GM19395 (cell line): ENCODE data around the gene KRT73.

Experiments
- ATAC-seq: cut with Tn5 transposase; IDR thresholded peaks from one replicate; pipeline ENCODE4 v1.9.1; 2021; ENCODE audit warnings: mild to moderate bottlenecking, moderate library complexity; ENCODE audit not compliant: unreplicated experiment

KRT73 gene

GRCh38 chr12:52627395-52628110 lies 9.2 kb upstream of the KRT73 start:
- no peak for ATAC-seq

- no peak for ATAC-seq
These were observed 4.0 kb upstream of the KRT73 start for GRCh38 chr12:52622349-52622748.

GRCh38 chr12:52618866-52619265 lies 507 bp upstream of the KRT73 start:
- no peak for ATAC-seq

GRCh38 chr12:52617403-52617785 lies 965 bp downstream of the KRT73 start:
- no peak for ATAC-seq

GRCh38 chr12:52616680-52617402 lies 1.5 kb downstream of the KRT73 start:
- no peak for ATAC-seq

- ATAC-seq = no peak
These were observed 2.4 kb downstream of the KRT73 start for GRCh38 chr12:52615912-52616311.

GRCh38 chr12:52615208-52615868 lies 3.0 kb downstream of the KRT73 start:
- no peak for ATAC-seq

GRCh38 chr12:52614381-52615207 lies 3.8 kb downstream of the KRT73 start:
- ATAC-seq = no peak

GRCh38 chr12:52613384-52614030 lies 4.9 kb downstream of the KRT73 start:
- ATAC-seq = no peak

- ATAC-seq = no peak
These were observed 5.7 kb downstream of the KRT73 start for GRCh38 chr12:52612431-52613383.

- ATAC-seq = no peak
These were observed 7.3 kb downstream of the KRT73 start for GRCh38 chr12:52611080-52611468.

- ATAC-seq = no peak
These were observed 9.3 kb downstream of the KRT73 start for GRCh38 chr12:52608826-52609630.

- ATAC-seq = no peak
These were observed 10.2 kb downstream of the KRT73 start for GRCh38 chr12:52608161-52608560.

GRCh38 chr12:52607314-52607713 lies 11.0 kb downstream of the KRT73 start:
- ATAC-seq = no peak

- ATAC-seq = no peak
These were observed 11.7 kb downstream of the KRT73 start for GRCh38 chr12:52606581-52607218.

GRCh38 chr12:52606096-52606495 lies 12.3 kb downstream of the KRT73 start:
- ATAC-seq = no peak

GRCh38 chr12:52605542-52605941 lies 12.8 kb downstream of the KRT73 start:
- ATAC-seq = no peak

- no peak for ATAC-seq
These were observed 13.5 kb downstream of the KRT73 start for GRCh38 chr12:52604859-52605258.
